GM19238 (cell line): ENCODE results near the gene TANGO6.
A peak's percentile ranks its signal among the peaks of the same experiment; 100 is the strongest.
"Not testable (repeated sequence)": the region's sequence is repeated elsewhere in the genome, so short reads cannot be mapped to it uniquely, and the experiment has no call there.

Source experiments
- DNase-seq: peaks from one replicate; pipeline ENCODE4 v3.0.0; 2011; ENCODE audit warnings: low spot score; ENCODE audit not compliant: insufficient read length

The TANGO6 gene

GRCh38 chr16:69049603-69050375 is 206.5 kb downstream of the TANGO6 start:
- no peak for DNase-seq

GRCh38 chr16:69051517-69051830 is 208.1 kb downstream of the TANGO6 start:
- not testable (repeated sequence) for DNase-seq

GRCh38 chr16:69055008-69055407 is 211.7 kb downstream of the TANGO6 start:
- DNase-seq: no peak

GRCh38 chr16:69055980-69056379 is 212.6 kb downstream of the TANGO6 start:
- DNase-seq: no peak

- no peak for DNase-seq
Measured at GRCh38 chr16:69056421-69056820, 213.1 kb downstream of the TANGO6 start.

GRCh38 chr16:69057400-69058378 is 214.4 kb downstream of the TANGO6 start:
- DNase-seq: peak; percentile 5

GRCh38 chr16:69063491-69063890 is 220.2 kb downstream of the TANGO6 start:
- not testable (repeated sequence) for DNase-seq

- no peak for DNase-seq
Measured at GRCh38 chr16:69064124-69064763, 220.9 kb downstream of the TANGO6 start.

- no peak for DNase-seq
Measured at GRCh38 chr16:69064764-69065313, 221.5 kb downstream of the TANGO6 start.

- no peak for DNase-seq
Measured at GRCh38 chr16:69069504-69069903, 226.2 kb downstream of the TANGO6 start.

- DNase-seq: no peak
Measured at GRCh38 chr16:69071036-69071435, 227.7 kb downstream of the TANGO6 start.

- no peak for DNase-seq
Measured at GRCh38 chr16:69072640-69072974, 229.3 kb downstream of the TANGO6 start.

- DNase-seq: no peak
Measured at GRCh38 chr16:69073181-69073702, 229.9 kb downstream of the TANGO6 start.

GRCh38 chr16:69077251-69077650 is 233.9 kb downstream of the TANGO6 start:
- no peak for DNase-seq

- DNase-seq: no peak
Measured at GRCh38 chr16:69078073-69078472, 234.7 kb downstream of the TANGO6 start.

- no peak for DNase-seq
Measured at GRCh38 chr16:69079697-69080096, 236.4 kb downstream of the TANGO6 start.

- DNase-seq: no peak
Measured at GRCh38 chr16:69083306-69083941, 240.1 kb downstream of the TANGO6 start.

- no peak for DNase-seq
Measured at GRCh38 chr16:69084289-69084688, 241.0 kb downstream of the TANGO6 start.

GRCh38 chr16:69085032-69085695 is 241.8 kb downstream of the TANGO6 start:
- no peak for DNase-seq

- DNase-seq: no peak
Measured at GRCh38 chr16:69087161-69087581, 243.8 kb downstream of the TANGO6 start.
